Parathyroid adenoma (tissue), 2 donors: Measurements from ENCODE around the gene CMPK2.
A peak's percentile ranks its signal among the peaks of the same experiment; 100 is the strongest.

Source experiments
- H2AFZ ChIP-seq: fragments of 300-600 bp; sonication (generic); one replicate; pipeline ENCODE4 v1.7.0; 2017; ENCODE audit warnings: antibody characterized with exemption, mild to moderate bottlenecking
- H3K27ac ChIP-seq: fragments of 300-600 bp; sonication (generic); one replicate; pipeline ENCODE4 v1.7.0; 2017
- H3K27me3 ChIP-seq: fragments of 300-600 bp; sonication (generic); one replicate; pipeline ENCODE4 v1.7.0; 2017; ENCODE audit warnings: low read length; ENCODE audit not compliant: control insufficient read depth, insufficient read depth
- H3K36me3 ChIP-seq: fragments of 300-600 bp; sonication (generic); one replicate; pipeline ENCODE4 v1.7.0; 2017; ENCODE audit warnings: low read length; ENCODE audit not compliant: control insufficient read depth, insufficient read depth
- H3K4me1 ChIP-seq: fragments of 300-600 bp; sonication (generic); one replicate; pipeline ENCODE4 v1.7.0; 2017; ENCODE audit warnings: control low read depth
- H3K4me2 ChIP-seq: fragments of 300-600 bp; sonication (generic); one replicate; pipeline ENCODE4 v1.7.0; 2017; ENCODE audit warnings: low read length
- H3K4me3 ChIP-seq: fragments of 300-600 bp; sonication (generic); one replicate; pipeline ENCODE4 v1.7.0; 2017; ENCODE audit warnings: low read depth, low read length
- H3K79me2 ChIP-seq: fragments of 300-600 bp; sonication (generic); one replicate; pipeline ENCODE4 v1.7.0; 2017; ENCODE audit warnings: control low read depth
- H3K9ac ChIP-seq: fragments of 300-600 bp; sonication (generic); one replicate; pipeline ENCODE4 v1.7.0; 2017; ENCODE audit warnings: mild to moderate bottlenecking
- H3K9me3 ChIP-seq: fragments of 300-600 bp; sonication (generic); one replicate; pipeline ENCODE4 v1.7.0; 2017; ENCODE audit warnings: low read length; ENCODE audit not compliant: control insufficient read depth
- TF ChIP-seq, protein P1 (sequence below): fragments of 300-600 bp; sonication (generic); IDR thresholded peaks from one replicate; pipeline ENCODE4 v1.7.0; 2017; ENCODE audit warnings: antibody characterized with exemption, mild to moderate bottlenecking
- donor health status: primary hyperparathyroidism.

The CMPK2 gene

GRCh38 chr2:6881046-6881445 is 15.3 kb upstream of the CMPK2 start:
- no peak overlapping the region for H3K4me3 ChIP-seq
- H3K79me2 ChIP-seq: no peaks in the 10 kb centered on the region
- no peak overlapping the region for H3K27ac ChIP-seq
- H3K27me3 ChIP-seq: no peaks in the 10 kb centered on the region
- H3K4me1 ChIP-seq: peaks cover 7% of the 10 kb centered on the region
- H3K36me3 ChIP-seq: no peaks in the 10 kb centered on the region
- no peak overlapping the region for H2AFZ ChIP-seq
- no peak overlapping the region for H3K4me2 ChIP-seq
- H3K9ac ChIP-seq: no peak overlapping the region
- TF ChIP-seq, protein P1, sequence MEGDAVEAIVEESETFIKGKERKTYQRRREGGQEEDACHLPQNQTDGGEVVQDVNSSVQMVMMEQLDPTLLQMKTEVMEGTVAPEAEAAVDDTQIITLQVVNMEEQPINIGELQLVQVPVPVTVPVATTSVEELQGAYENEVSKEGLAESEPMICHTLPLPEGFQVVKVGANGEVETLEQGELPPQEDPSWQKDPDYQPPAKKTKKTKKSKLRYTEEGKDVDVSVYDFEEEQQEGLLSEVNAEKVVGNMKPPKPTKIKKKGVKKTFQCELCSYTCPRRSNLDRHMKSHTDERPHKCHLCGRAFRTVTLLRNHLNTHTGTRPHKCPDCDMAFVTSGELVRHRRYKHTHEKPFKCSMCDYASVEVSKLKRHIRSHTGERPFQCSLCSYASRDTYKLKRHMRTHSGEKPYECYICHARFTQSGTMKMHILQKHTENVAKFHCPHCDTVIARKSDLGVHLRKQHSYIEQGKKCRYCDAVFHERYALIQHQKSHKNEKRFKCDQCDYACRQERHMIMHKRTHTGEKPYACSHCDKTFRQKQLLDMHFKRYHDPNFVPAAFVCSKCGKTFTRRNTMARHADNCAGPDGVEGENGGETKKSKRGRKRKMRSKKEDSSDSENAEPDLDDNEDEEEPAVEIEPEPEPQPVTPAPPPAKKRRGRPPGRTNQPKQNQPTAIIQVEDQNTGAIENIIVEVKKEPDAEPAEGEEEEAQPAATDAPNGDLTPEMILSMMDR: no peak
- no peaks in the 10 kb centered on the region for H3K9me3 ChIP-seq

DNA sequence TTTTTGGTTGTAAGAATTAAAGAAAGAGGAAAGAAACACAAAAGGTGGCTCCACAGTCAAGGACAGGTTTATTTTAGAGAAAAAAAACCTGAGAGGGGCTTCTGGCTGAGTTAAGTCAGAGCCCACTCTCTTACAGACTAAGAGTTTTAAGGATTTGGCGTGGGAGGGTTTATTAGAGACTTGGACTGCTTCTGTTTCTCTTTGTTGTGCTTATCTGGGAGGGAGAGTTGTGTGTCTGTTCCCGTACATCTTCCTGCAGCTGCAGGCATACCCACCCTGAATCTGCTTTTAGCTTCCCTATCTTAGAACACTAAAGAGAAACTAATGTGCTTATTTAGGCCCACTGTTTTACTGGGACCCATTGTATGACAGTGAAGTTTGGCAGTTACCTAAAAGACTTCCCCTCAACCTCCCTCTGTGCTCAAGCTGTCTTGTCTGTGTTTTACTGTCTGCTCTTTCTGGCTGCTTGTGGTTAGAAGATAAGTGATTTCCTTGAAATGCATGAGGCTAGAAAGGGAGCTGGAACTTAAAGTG is 14.6 kb upstream of the CMPK2 start:
- Histone ChIP-seq H3K4me2 (no peak overlapping the region), H3K4me1 (peaks cover 7% of the 10 kb centered on the region), H3K9ac (no peak overlapping the region), H2AFZ (no peak overlapping the region), H3K79me2 (no peaks in the 10 kb centered on the region), H3K4me3 (no peak overlapping the region), H3K9me3 (no peaks in the 10 kb centered on the region), H3K36me3 (no peaks in the 10 kb centered on the region), H3K27me3 (no peaks in the 10 kb centered on the region), H3K27ac (no peak overlapping the region)
- TF ChIP-seq, protein P1: no peak

DNA sequence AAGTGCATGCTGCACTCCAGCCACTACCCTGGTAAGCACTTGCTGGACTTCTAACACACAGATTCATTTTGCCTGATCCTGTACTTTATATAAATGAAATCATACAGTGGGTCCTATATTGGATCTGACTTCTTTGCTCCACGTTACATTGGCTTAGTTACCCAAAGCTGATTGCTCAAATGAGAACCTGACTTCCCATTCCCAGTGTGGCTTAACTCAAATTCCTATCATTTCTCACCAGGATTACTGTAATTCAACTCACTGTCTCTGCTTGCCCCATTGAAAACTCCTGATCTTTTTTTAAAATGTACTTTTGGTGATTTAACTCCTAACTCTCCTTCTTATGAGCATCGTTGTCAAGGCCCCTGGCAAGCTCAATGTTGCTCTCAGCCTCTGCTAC is 13.3 kb upstream of the CMPK2 start:
- Histone ChIP-seq H3K79me2 (no peaks in the 10 kb centered on the region), H3K36me3 (no peaks in the 10 kb centered on the region), H3K4me2 (no peak overlapping the region), H3K4me3 (no peak overlapping the region), H3K9me3 (no peaks in the 10 kb centered on the region), H2AFZ (no peak overlapping the region), H3K9ac (no peak overlapping the region), H3K27me3 (no peaks in the 10 kb centered on the region), H3K4me1 (peaks cover 7% of the 10 kb centered on the region), H3K27ac (no peak overlapping the region)
- TF ChIP-seq, protein P1: no peak

- Histone ChIP-seq H3K79me2 (no peaks in the 10 kb centered on the region), H3K4me3 (no peak overlapping the region), H3K9me3 (no peaks in the 10 kb centered on the region), H2AFZ (no peak overlapping the region), H3K27me3 (no peaks in the 10 kb centered on the region), H3K4me1 (peaks cover 7% of the 10 kb centered on the region), H3K9ac (no peak overlapping the region), H3K4me2 (peak overlapping the region; percentile 64), H3K27ac (no peak overlapping the region), H3K36me3 (no peaks in the 10 kb centered on the region)
- TF ChIP-seq, protein P1: no peak
Observed at GRCh38 chr2:6878549-6878948, 12.8 kb upstream of the CMPK2 start.
